Rectal smooth muscle tissue (tissue), 1 donor: Measurements from ENCODE around the gene SLCO2A1.

Source experiments
- H3K27ac ChIP-seq: one replicate; pipeline ENCODE4 v1.7.0; 2013; ENCODE audit warnings: low read depth, low read length, inconsistent platforms
- H3K27me3 ChIP-seq: one replicate; pipeline ENCODE4 v1.7.0; 2013; ENCODE audit warnings: low read length; ENCODE audit not compliant: control insufficient read depth, insufficient read depth
- H3K36me3 ChIP-seq: one replicate; pipeline ENCODE4 v1.7.0; 2013; ENCODE audit warnings: low read length; ENCODE audit not compliant: control insufficient read depth, insufficient read depth
- H3K4me1 ChIP-seq: one replicate; pipeline ENCODE4 v1.7.0; 2013; ENCODE audit warnings: low read length; ENCODE audit not compliant: control insufficient read depth, insufficient read depth
- H3K4me3 ChIP-seq: one replicate; pipeline ENCODE4 v1.7.0; 2013; ENCODE audit warnings: low read length
- H3K9ac ChIP-seq: one replicate; pipeline ENCODE4 v1.7.0; 2013; ENCODE audit warnings: low read length

SLCO2A1 gene

DNA sequence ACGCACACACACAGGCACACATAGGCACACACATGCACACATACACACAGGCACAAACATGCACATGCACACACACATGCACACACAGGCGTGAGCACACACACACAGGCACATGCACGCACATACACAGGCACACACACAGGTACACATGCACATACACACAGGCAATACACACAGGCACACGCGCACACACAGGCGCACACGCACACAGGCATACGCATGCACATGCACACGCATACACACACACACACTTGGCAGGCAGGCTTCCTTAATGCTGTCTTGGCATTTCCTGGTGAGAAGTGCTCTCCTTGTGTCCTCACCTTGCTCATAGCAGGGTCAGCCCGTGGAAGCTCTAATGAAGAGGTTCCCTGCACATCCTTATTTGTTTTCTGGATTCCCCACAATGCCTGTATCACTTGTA is 8.4 kb upstream of the SLCO2A1 start:
- H3K27ac ChIP-seq = no peak overlapping the region

DNA sequence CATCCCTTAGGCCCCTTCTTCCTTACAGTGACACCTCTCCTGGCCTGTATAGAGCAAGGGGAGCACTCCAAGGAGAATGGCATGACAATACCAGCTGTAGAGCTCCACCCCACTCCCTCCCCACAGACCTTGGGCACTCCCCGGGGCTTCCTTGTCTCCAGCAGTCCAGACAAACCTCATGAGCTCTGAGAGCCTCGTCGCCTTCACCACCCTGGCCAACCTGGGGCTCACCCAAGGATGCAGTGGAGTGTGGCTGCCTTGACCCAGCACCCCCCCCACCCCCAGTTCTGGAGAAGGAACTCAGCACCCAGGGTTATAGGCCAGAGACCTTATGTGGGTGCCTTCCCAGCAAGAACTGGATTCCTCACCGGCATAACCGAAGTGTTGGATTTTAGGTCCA is 7.4 kb upstream of the SLCO2A1 start:
- H3K4me1 ChIP-seq = no peaks in the 10 kb centered on the region
- no peak overlapping the region for H3K27ac ChIP-seq
- H3K9ac ChIP-seq = no peak overlapping the region
- H3K4me3 ChIP-seq = no peak overlapping the region
- no peaks in the 10 kb centered on the region for H3K27me3 ChIP-seq
- no peaks in the 10 kb centered on the region for H3K36me3 ChIP-seq

More for the DNA sequence above, 8.4 kb upstream of the SLCO2A1 start:
- no peak overlapping the region for H3K9ac ChIP-seq
- no peaks in the 10 kb centered on the region for H3K36me3 ChIP-seq
- no peaks in the 10 kb centered on the region for H3K4me1 ChIP-seq
- peak overlapping the region; percentile 10 for H3K4me3 ChIP-seq
- no peaks in the 10 kb centered on the region for H3K27me3 ChIP-seq

DNA sequence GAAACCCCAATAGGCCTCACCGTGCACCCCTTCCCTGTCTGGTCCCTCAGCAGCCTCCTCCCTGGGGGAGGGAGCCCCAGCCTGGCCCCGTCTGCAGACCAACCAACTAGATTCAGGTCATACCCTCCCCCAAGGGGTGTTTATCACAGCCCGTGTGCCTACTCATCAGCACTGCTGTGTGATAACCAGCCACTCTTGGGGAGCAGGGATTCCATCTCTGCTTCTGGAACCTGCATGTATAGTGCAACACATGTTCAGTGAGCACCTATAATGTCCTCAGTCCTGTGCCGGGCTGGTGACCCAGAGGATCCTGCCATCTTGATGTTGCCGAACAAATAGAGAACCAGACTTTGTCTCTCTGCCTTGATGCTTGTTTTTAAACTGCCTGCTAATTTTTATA is 6.6 kb upstream of the SLCO2A1 start:
- Histone ChIP-seq H3K4me3 (no peak overlapping the region), H3K36me3 (no peaks in the 10 kb centered on the region), H3K27ac (no peak overlapping the region), H3K9ac (no peak overlapping the region), H3K4me1 (no peaks in the 10 kb centered on the region), H3K27me3 (peaks cover under 1% of the 10 kb centered on the region)

DNA sequence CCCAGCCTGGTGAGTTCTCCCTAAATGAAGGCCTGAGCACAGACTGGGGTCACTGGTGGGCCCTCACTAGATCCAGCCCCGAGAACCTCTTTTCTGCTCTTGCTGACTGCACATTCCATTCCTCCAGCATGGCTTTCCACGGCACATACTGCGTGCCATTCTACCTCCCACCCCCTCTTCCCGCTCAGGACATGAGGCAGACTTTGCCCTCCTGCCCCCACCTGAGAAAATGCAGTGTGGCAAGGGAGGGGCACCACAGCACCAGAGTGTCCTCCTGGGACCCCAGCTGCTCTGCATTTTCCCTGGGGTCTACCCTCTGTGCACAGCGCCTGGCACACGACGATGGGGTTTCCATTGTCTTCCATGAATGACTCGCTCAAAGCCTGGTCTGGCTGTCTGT is 6.1 kb upstream of the SLCO2A1 start:
- H3K9ac ChIP-seq = no peak overlapping the region
- no peaks in the 10 kb centered on the region for H3K4me1 ChIP-seq
- no peak overlapping the region for H3K27ac ChIP-seq
- no peaks in the 10 kb centered on the region for H3K36me3 ChIP-seq
- peaks cover 4% of the 10 kb centered on the region for H3K27me3 ChIP-seq
- no peak overlapping the region for H3K4me3 ChIP-seq

DNA sequence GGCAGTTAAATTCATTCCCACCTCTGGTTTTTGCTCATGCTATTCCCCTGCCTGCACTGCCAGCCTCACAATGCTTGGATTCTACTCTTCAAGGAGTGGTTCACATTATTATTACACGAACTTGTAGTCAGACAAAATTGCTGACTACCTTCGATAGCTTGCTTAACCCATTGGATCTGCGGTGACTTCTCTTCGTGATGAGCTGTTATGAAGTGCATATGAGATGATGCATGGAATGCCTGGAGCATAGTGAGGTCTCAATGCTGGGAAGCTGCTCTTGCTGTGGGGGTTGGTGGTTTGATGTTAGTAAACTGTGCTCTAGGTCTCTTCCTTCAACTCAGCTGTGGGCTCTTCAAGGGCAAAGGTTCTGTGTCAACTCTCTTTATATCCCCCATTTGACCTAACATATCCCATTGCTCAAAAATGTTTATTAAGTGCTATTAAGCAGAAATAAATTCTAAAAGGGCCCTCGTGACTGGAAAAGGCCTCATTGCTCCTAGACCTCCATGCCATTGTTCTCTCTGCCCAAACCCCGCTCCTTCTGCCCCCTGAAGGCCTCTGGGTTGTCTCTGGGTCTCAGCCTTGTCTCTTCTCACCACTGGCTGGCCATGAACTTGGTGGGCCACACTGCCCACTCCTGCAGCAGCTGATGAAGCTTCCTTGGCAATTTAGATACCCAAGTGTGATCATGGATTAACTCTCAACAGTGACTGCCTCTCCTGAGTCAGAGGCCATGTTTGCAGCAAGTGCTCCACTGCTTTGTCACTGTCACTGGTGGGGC is 4.5 kb upstream of the SLCO2A1 start:
- H3K9ac ChIP-seq = no peak overlapping the region
- no peak overlapping the region for H3K4me3 ChIP-seq
- H3K4me1 ChIP-seq = no peaks in the 10 kb centered on the region
- no peak overlapping the region for H3K27ac ChIP-seq
- peaks cover 4% of the 10 kb centered on the region for H3K27me3 ChIP-seq
- no peaks in the 10 kb centered on the region for H3K36me3 ChIP-seq

DNA sequence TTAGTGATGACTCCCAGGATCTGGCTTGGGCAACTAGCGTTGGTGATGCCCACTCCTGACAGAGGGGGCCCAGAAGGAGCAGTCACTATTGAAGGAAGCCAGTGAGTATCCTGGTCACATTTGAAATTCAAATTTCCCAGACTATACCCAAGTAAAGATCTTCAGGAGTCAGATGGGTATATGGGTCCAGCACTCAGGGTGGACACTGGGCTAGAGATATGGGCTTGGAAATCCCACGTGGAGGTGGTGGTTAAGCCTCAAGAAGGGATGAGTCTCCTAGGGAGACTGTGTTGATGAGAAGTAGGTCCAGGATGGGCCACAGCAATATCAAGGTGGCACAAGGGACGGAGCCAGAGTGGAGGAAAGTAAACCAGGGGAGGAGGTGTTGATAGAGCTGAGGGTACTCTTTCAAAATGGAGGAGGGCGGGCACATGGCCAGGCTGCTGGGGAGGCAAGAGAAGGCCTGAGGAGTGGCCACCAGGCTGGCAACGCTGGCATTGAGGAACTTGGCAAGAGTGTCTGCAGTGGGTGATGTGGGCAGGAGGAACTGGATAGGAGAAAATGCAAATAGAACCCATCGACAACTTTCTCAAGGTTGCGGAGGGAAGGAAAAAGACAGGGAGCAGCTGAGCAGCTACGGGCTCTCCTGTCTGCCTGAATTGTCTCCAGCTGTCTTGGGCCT is 3.7 kb upstream of the SLCO2A1 start:
- peaks cover 9% of the 10 kb centered on the region for H3K27me3 ChIP-seq
- no peaks in the 10 kb centered on the region for H3K4me1 ChIP-seq
- no peaks in the 10 kb centered on the region for H3K36me3 ChIP-seq
- H3K27ac ChIP-seq = no peak overlapping the region
- no peak overlapping the region for H3K9ac ChIP-seq
- no peak overlapping the region for H3K4me3 ChIP-seq

DNA sequence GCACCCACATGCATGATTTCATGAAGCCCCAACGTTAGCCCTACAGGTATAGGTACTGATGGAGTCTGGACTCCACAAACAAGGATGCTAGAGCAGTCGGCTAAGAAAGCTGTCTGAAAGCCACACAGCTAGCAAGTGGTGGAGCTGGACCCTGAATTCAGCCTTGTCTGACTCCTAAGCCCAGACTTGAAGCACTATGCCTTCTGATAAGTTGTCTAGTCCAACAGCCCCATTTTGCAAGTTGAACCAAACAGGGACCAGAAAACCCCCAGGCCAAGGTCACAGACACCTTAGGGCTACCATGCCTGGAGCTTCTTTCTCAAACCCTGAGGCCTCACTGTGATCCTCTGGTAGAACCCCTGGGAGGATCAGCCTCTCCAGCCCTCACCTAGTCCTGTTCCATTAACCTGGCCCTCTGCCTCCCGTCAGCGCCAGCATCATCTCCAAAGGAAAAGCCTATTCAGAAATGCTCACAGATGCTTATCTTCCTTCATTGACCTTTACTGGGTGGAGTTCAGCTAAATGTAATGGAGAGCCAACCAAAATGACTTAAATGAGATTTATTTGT is 1.7 kb upstream of the SLCO2A1 start:
- no peak overlapping the region for H3K4me3 ChIP-seq
- no peak overlapping the region for H3K9ac ChIP-seq
- H3K4me1 ChIP-seq = no peaks in the 10 kb centered on the region
- no peak overlapping the region for H3K27ac ChIP-seq
- H3K36me3 ChIP-seq = no peaks in the 10 kb centered on the region
- peaks cover 9% of the 10 kb centered on the region for H3K27me3 ChIP-seq

DNA sequence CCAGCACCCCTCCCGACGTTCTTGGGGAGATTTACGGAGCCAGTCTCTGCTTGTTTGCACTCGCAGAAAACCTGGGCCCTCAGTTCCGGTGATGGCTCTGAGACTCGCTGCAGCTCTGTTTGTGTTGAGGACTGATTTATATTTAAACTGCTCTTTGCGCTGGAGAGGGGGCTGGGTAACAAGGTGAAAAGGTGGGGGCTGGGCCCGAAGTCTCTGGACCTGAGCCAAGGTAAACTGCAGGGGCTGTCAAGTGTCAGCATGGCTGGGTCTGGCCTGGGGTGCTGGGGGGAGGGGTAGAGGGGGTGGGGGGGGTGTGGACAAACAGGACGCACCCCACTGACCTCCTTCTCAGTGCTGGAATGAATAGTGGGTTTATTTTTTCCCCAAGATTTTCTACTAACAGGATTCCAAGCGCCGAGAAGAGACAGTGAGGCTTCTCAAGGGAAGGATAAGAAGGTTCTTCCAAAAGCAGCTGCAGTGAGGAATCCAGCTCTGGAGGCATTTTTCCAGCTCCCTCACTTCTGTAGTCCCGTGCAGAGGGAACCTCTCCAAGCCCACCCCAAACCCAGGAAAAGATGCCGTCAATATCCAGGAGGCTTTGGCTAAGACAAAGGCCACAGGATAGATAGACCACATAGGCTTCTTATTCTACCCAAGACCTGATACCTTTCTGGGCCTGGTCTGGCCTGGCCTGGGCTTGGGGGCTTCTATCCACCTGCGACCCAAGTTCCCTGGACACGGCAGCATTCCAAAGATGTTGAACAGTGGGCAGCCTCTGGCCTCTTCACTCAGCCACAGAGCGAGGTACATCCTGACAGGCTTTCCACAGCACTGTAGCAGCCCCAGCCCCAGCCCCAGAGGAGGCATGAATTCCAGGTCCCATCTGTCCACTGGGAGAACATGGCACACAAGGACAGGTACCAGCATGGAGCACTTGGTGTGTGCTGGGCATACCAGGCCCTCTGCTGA is 938 bp upstream of the SLCO2A1 start:
- Histone ChIP-seq H3K36me3 (no peaks in the 10 kb centered on the region), H3K9ac (no peak overlapping the region), H3K27ac (no peak overlapping the region), H3K27me3 (peaks cover 9% of the 10 kb centered on the region), H3K4me3 (peak overlapping the region; percentile 52), H3K4me1 (no peaks in the 10 kb centered on the region)

DNA sequence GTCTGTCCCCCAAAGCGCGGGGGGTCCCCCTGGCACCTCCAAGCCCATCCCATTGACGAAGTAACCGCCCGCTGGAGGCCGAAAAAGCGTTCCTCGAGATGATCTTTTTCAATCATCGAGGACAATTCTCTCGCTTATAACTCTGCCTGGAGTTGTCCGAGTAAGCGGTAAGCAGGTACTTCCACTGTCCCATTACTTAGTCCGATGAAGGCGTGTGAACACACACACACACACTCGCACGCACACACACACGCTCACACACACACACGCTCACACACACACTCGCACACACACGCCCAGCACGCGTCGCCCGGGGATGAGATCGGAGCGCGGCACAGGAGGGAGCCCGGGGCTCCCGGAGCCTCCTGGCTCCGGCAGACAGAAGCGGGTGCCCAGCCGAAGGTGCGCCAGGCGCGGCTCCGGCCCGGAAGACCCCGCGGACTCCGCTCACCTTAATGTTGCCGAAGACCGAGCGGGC is 430 bp downstream of the SLCO2A1 start:
- no peaks in the 10 kb centered on the region for H3K4me1 ChIP-seq
- H3K4me3 ChIP-seq = peak overlapping the region; percentile 65
- H3K27me3 ChIP-seq = peaks cover 9% of the 10 kb centered on the region
- H3K9ac ChIP-seq = no peak overlapping the region
- H3K27ac ChIP-seq = no peak overlapping the region
- H3K36me3 ChIP-seq = no peaks in the 10 kb centered on the region

DNA sequence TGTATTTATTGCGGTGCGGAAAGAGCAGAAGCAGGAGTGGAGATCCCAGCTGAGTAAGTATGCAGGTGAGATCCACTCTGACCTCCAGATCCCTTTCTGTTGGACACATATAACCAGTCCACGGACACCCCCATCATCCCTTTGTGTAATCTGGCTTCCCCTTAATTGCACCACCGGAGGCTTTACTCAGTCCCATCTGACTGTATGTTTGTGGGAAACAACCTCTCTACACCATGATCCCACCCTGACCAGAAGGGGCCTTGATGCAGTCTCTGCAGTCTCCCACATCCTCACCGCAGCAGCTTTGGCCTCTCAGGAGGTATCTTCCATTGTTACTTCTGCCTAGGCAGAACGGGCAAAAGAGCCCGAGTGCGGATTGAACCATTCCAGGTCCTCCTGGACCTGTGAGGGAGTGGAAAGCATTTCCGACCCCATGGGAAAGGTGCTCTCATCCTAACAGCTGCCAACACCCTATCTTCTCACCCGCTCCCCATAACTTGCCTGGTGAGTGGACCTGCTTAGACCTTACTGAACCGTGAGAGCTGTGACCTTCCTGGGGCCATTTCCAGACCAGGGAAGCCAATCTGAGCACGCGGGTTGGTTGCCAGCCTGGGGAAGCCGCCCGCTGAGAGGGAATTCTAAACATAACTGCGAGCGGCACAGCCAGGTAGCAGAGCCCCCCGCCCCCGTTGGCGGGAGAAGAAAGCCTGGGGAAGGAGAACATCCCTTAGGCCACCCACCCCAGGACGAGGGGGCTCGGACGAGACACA is 1.1 kb downstream of the SLCO2A1 start:
- peaks cover 9% of the 10 kb centered on the region for H3K27me3 ChIP-seq
- no peaks in the 10 kb centered on the region for H3K36me3 ChIP-seq
- H3K9ac ChIP-seq = no peak overlapping the region
- peak overlapping the region; percentile 65 for H3K4me3 ChIP-seq
- H3K27ac ChIP-seq = no peak overlapping the region
- no peaks in the 10 kb centered on the region for H3K4me1 ChIP-seq

DNA sequence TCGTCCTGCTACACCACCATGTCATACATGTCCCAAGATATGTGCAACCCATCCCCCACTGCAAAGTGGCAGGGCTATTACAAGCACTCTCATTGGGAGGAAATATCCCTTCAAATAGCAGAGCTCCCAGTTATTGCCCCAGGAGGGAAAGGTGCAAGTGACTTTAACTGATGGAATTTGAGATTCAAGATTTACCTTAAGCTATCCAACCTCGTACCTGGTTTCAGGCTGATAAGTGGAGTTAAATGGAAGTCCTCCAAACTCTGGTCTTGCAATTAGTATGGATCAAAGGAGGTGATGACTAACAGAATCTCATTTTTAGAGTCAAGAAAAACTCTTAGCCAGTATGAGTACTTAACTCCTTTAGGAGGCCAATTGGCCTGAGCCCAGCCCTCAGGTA is 2.1 kb downstream of the SLCO2A1 start:
- no peaks in the 10 kb centered on the region for H3K36me3 ChIP-seq
- H3K4me3 ChIP-seq = no peak overlapping the region
- no peaks in the 10 kb centered on the region for H3K4me1 ChIP-seq
- H3K9ac ChIP-seq = no peak overlapping the region
- H3K27me3 ChIP-seq = peaks cover 9% of the 10 kb centered on the region
- no peak overlapping the region for H3K27ac ChIP-seq
